ENCODE measurements around the gene DOCK2. TPM values are rescaled to one million over a fixed set of nuclear protein-coding genes. Genes with fewer than 3 reads are reported as not detected.

The DOCK2 gene
- total and polyA plus RNA-seq, 2 donors (not counting 3 experiments of a cell fraction or from before 2014, with no cell fraction given), result 0.62 to 4.8 TPM

DNA sequence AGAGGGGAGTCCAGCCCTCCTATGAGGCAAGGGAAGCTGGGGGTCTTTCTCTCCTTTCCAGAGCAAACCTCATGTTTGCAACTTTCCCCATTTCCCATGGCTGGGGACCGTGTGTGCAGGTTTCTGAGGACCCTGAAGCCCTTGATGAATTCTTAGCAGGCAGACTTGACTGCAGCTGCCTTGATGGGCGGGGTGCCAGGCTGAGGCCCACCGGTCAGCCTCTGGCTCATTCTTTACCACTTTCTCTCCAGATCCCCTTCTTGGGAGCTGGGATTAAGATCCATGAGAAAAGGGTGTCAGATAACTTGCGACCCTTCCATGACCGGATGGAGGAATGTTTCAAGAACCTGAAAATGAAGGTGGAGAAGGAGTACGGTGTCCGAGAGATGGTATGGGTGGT is 438.6 kb downstream of the DOCK2 start:
- intact Hi-C loops (cut with micrococcal nuclease), result no loop called here
- CTCF ChIA-PET, result interaction anchor here (1.3 to 2.7 kb wide), 3 partner anchors 95 to 374 kb away, joined by 3 to 12 read pairs (median 4); partner anchors contain the start of gene INSYN2B
- POLR2A ChIA-PET, result no interaction called here
- FAIRE-seq (no peak), DNase-seq (ENCODE audit: low read depth, low spot score) (no peak)
- H3K4me2 ChIP-seq (ENCODE audit: insufficient read depth, low read length), result no peak overlapping the region
- no peak overlapping the region for H3K4me3 ChIP-seq (replicated peaks in 1 of 3; ENCODE audit: insufficient read depth in 1 of 3, low read depth in 1 of 3, low read length in 3 of 3)
- H3K9ac ChIP-seq (replicated peaks; ENCODE audit: extremely low read depth, insufficient read depth, low read length), result no peak overlapping the region
- dilution Hi-C loops (cut with MboI; ENCODE audit: extremely low pct_ligation_motif_present, low sequenced_read_pairs), result loop anchor here (25.0 kb wide), 1 partner anchor 112 kb away; no protein-coding TSS in a partner anchor
- BruUV-seq (replicated peaks), result no TSS peak
- no peak for TF ChIP-seq GATA2 (IDR thresholded peaks at IDR 0.05; ENCODE audit: insufficient read depth, insufficient read length, low read depth, low read length)
- TF ChIP-seq FOS (IDR thresholded peaks at IDR 0.05; ENCODE audit: borderline replicate concordance, insufficient read depth, low read length), result no peak
- TF ChIP-seq EZH2 (IDR thresholded peaks at IDR 0.05; ENCODE audit: borderline replicate concordance, low read depth, low read length, severe bottlenecking), result no peak
- no peak for TF ChIP-seq JUN (IDR thresholded peaks at IDR 0.05; ENCODE audit: borderline replicate concordance, insufficient read depth, insufficient read length, low read depth)
- no peak for TF ChIP-seq POLR2AphosphoS5 (IDR thresholded peaks at IDR 0.05; ENCODE audit: insufficient read depth, low read depth, low read length)
- no peak for TF ChIP-seq MAX (IDR thresholded peaks at IDR 0.05; ENCODE audit: insufficient read depth, insufficient read length)
- no peak for TF ChIP-seq MYC (IDR thresholded peaks at IDR 0.05; ENCODE audit: low read depth, low read length)
- TF ChIP-seq, protein P1, sequence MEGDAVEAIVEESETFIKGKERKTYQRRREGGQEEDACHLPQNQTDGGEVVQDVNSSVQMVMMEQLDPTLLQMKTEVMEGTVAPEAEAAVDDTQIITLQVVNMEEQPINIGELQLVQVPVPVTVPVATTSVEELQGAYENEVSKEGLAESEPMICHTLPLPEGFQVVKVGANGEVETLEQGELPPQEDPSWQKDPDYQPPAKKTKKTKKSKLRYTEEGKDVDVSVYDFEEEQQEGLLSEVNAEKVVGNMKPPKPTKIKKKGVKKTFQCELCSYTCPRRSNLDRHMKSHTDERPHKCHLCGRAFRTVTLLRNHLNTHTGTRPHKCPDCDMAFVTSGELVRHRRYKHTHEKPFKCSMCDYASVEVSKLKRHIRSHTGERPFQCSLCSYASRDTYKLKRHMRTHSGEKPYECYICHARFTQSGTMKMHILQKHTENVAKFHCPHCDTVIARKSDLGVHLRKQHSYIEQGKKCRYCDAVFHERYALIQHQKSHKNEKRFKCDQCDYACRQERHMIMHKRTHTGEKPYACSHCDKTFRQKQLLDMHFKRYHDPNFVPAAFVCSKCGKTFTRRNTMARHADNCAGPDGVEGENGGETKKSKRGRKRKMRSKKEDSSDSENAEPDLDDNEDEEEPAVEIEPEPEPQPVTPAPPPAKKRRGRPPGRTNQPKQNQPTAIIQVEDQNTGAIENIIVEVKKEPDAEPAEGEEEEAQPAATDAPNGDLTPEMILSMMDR (IDR thresholded peaks at IDR 0.05; ENCODE audit: extremely low read depth in 1 of 2, insufficient read depth in 1 of 2, low read depth in 1 of 2, low read length in 2 of 2), result no peak
- TF ChIP-seq POLR2A (IDR thresholded peaks at IDR 0.05; ENCODE audit: low read depth, low read length), result no peak
- H2AFZ ChIP-seq (ENCODE audit: low read depth, low read length), result no peak overlapping the region
- H3K79me2 ChIP-seq (ENCODE audit: control insufficient read depth, insufficient read depth, low read length), result no peaks in the 10 kb centered on the region
- no peak overlapping the region for H3K27ac ChIP-seq (ENCODE audit: insufficient read depth, low read depth, low read length)
- no peaks in the 10 kb centered on the region for H3K27me3 ChIP-seq (ENCODE audit: control insufficient read depth in 2 of 2, insufficient read depth in 2 of 2, low read length in 2 of 2)
- no peaks in the 10 kb centered on the region for H3K9me3 ChIP-seq (replicated peaks; ENCODE audit: control insufficient read depth, insufficient read depth, low read length)
- no peaks in the 10 kb centered on the region for H4K20me1 ChIP-seq (replicated peaks; ENCODE audit: control insufficient read depth, extremely low read depth, insufficient read depth, low read length)
- no peaks in the 10 kb centered on the region for H3K4me1 ChIP-seq (ENCODE audit: control insufficient read depth, extremely low read depth, insufficient read depth, low read length)
- H3K9me1 ChIP-seq (replicated peaks; ENCODE audit: control insufficient read depth, extremely low read depth, insufficient read depth, low read length), result no peaks in the 10 kb centered on the region
- no peaks in the 10 kb centered on the region for H3K36me3 ChIP-seq (ENCODE audit: control insufficient read depth in 2 of 2, extremely low read depth in 1 of 2, insufficient read depth in 2 of 2, low read length in 2 of 2)
